Endothelial cell of umbilical vein (primary cell): Measurements from ENCODE around the gene NHS. TPM values are rescaled to one million over a fixed set of nuclear protein-coding genes. Genes with fewer than 3 reads are reported as not detected.

Experiments
- BruUV-seq: library from RNA; stranded (reverse); fragments of 400-500 nt; replicated peaks from 2 replicates; lab custom pipeline; 2021; lab: Mats Ljungman, UMichigan
- CTCF ChIA-PET: fragments of 300-600, 350-600 bp; sonication (Branson Sonifier 250); formaldehyde crosslinking; loops from one replicate; lab custom pipeline; 2021; ENCODE audit warnings: antibody characterized with exemption, inconsistent platforms; lab: Charles Lee
- POLR2A ChIA-PET: fragments of 300-600, 350-600 bp; sonication (Branson Sonifier 250); formaldehyde crosslinking; loops from one replicate; lab custom pipeline; 2021; ENCODE audit warnings: antibody characterized with exemption, inconsistent platforms; lab: Charles Lee
- DNase-seq: peaks from one replicate; pipeline ENCODE4 v3.0.0-alpha.2; 2011; ENCODE audit warnings: low read depth, low spot score
- FAIRE-seq: peaks from 2 replicates; lab custom pipeline; 2011; peaks lifted over from hg19 to GRCh38; lab: Jason Lieb, UNC
- H2AFZ ChIP-seq: 2 replicates; pipeline ENCODE4 v1.6.0; 2012; ENCODE audit warnings: low read depth, low read length, control low read depth, inconsistent platforms
- H3K27ac ChIP-seq: 2 replicates; pipeline ENCODE4 v1.5.1; 2011; ENCODE audit warnings: low read depth, mild to moderate bottlenecking, control low read depth, low read length, moderate library complexity; ENCODE audit not compliant: insufficient read depth
- H3K27me3 ChIP-seq, 2 experiments: 2 replicates each; pipeline versions ENCODE4 v1.6.0 to v1.6.1; 2011; ENCODE audit warnings: low read length in 2 of 2, mixed read lengths in 1 of 2; ENCODE audit not compliant: control insufficient read depth in 2 of 2, insufficient read depth in 2 of 2
- H3K36me3 ChIP-seq, 2 experiments: 2 replicates in 1 of 2; 3 replicates in 1 of 2; pipeline ENCODE4 v1.5.1; 2011; ENCODE audit warnings: low read length in 2 of 2, mild to moderate bottlenecking in 1 of 2, moderate library complexity in 1 of 2; ENCODE audit not compliant: control insufficient read depth in 2 of 2, insufficient read depth in 2 of 2; ENCODE audit errors: extremely low read depth in 1 of 2
- H3K4me1 ChIP-seq: 3 replicates; pipeline ENCODE4 v1.5.1; 2011; ENCODE audit warnings: mild to moderate bottlenecking, low read length; ENCODE audit not compliant: control insufficient read depth, insufficient read depth; ENCODE audit errors: extremely low read depth
- H3K4me2 ChIP-seq: 2 replicates; pipeline ENCODE4 v1.6.1; 2011; ENCODE audit warnings: low read length, control low read depth, mixed read lengths; ENCODE audit not compliant: insufficient read depth
- H3K4me3 ChIP-seq, 3 experiments: fragments of 200-600 bp in 1 of 3; sonication (generic), shearing (Covaris generic) in 1 of 3; replicated peaks in 1 of 3; 2 replicates each; pipeline ENCODE4 v1.5.1; 2011 to 2016; ENCODE audit warnings: control low read depth in 3 of 3, low read length in 3 of 3, mild to moderate bottlenecking in 2 of 3, inconsistent platforms in 1 of 3, low read depth in 1 of 3, moderate library complexity in 1 of 3; ENCODE audit not compliant: insufficient read depth in 1 of 3
- H3K79me2 ChIP-seq: 2 replicates; pipeline ENCODE4 v1.6.0; 2012; ENCODE audit warnings: low read length, inconsistent platforms; ENCODE audit not compliant: control insufficient read depth, insufficient read depth
- H3K9ac ChIP-seq: replicated peaks from 2 replicates; pipeline ENCODE3; 2011; ENCODE audit warnings: low read length, control low read depth; ENCODE audit not compliant: insufficient read depth; ENCODE audit errors: extremely low read depth
- H3K9me1 ChIP-seq: replicated peaks from 3 replicates; pipeline ENCODE4 v1.6.0; 2011; ENCODE audit warnings: mild to moderate bottlenecking, low read length; ENCODE audit not compliant: control insufficient read depth, insufficient read depth; ENCODE audit errors: extremely low read depth
- H3K9me3 ChIP-seq: replicated peaks from 2 replicates; pipeline ENCODE4 v1.5.1; 2012; ENCODE audit warnings: low read length, inconsistent platforms; ENCODE audit not compliant: control insufficient read depth, insufficient read depth
- H4K20me1 ChIP-seq: replicated peaks from 2 replicates; pipeline ENCODE3; 2011; ENCODE audit warnings: mild to moderate bottlenecking, low read length; ENCODE audit not compliant: control insufficient read depth, insufficient read depth; ENCODE audit errors: extremely low read depth
- EZH2 ChIP-seq: IDR thresholded peaks from 2 replicates; pipeline ENCODE4 v1.6.1; 2012; ENCODE audit warnings: borderline replicate concordance, low read depth, mild to moderate bottlenecking, moderate library complexity, low read length, inconsistent platforms; ENCODE audit not compliant: severe bottlenecking
- FOS ChIP-seq: IDR thresholded peaks from 2 replicates; pipeline ENCODE4 v1.6.1; 2011; ENCODE audit warnings: mild to moderate bottlenecking, low read length, moderate library complexity, borderline replicate concordance; ENCODE audit not compliant: insufficient read depth
- GATA2 ChIP-seq: IDR thresholded peaks from 2 replicates; pipeline ENCODE4 v1.7.0; 2011; ENCODE audit warnings: low read depth, mild to moderate bottlenecking, moderate library complexity, mixed read lengths, low read length; ENCODE audit not compliant: insufficient read length, insufficient read depth
- JUN ChIP-seq: IDR thresholded peaks from 2 replicates; pipeline ENCODE4 v1.6.1; 2011; ENCODE audit warnings: borderline replicate concordance, low read depth; ENCODE audit not compliant: insufficient read length, insufficient read depth
- MAX ChIP-seq: IDR thresholded peaks from 2 replicates; pipeline ENCODE4 v1.6.1; 2011; ENCODE audit not compliant: insufficient read depth, insufficient read length
- MYC ChIP-seq: IDR thresholded peaks from one replicate; pipeline ENCODE4 v1.6.1; 2011; ENCODE audit warnings: mild to moderate bottlenecking, low read depth, low read length
- POLR2A ChIP-seq: IDR thresholded peaks from 2 replicates; pipeline ENCODE4 v1.6.1; 2012; ENCODE audit warnings: low read depth, mild to moderate bottlenecking, control low read depth, low read length
- POLR2AphosphoS5 ChIP-seq: IDR thresholded peaks from 2 replicates; pipeline ENCODE4 v1.6.1; 2012; ENCODE audit warnings: low read depth, mild to moderate bottlenecking, control low read depth, low read length, moderate library complexity; ENCODE audit not compliant: insufficient read depth
- dilution Hi-C: fragments of 300-500 bp; cut with MboI; formaldehyde crosslinking; loops from one replicate; pipeline ENCODE4 v1.15.0; 2019; ENCODE audit warnings: low sequenced_read_pairs; ENCODE audit not compliant: extremely low pct_ligation_motif_present
- intact Hi-C: fragments of 100-400 bp; cut with micrococcal nuclease; formaldehyde crosslinking; loops from one replicate; pipeline ENCODE4 v1.10.0; 2022
- polyA plus RNA-seq, 4 experiments: library from polyadenylated mRNA; depleted of rRNA in 3 of 4; stranded (reverse) in 3 of 4; unstranded in 1 of 4; fragments of >200 nt; gene quantifications; 2 replicates each; pipeline versions ENCODE4 v1.2.1 to v1.2.3, GENCODE V29; 2011 to 2012; ENCODE audit warnings: missing spikeins in 1 of 4
- total RNA-seq: library from RNA; stranded (reverse); gene quantifications from 2 replicates; pipeline ENCODE4 v1.2.3, GENCODE V29; 2021
- TF ChIP-seq, protein P1 (sequence below), 2 donors: IDR thresholded peaks; 1 replicate in 1 of 2; 2 replicates in 1 of 2; pipeline ENCODE4 v1.5.1; 2011; ENCODE audit warnings: low read length in 2 of 2, mild to moderate bottlenecking in 2 of 2, moderate library complexity in 2 of 2, control low read depth in 1 of 2, inconsistent platforms in 1 of 2, low read depth in 1 of 2; ENCODE audit not compliant: insufficient read depth in 1 of 2; ENCODE audit errors: extremely low read depth in 1 of 2

NHS gene
- total and polyA plus RNA-seq, 2 donors (not counting 3 experiments of a cell fraction or from before 2014, with no cell fraction given), result 0.07 to 0.46 TPM

- H3K4me1 ChIP-seq, result no peaks in the 10 kb centered on the region
- peak within 1 kb of the TSS; percentile 40 for H2AFZ ChIP-seq
- no peaks in the 10 kb centered on the region for H3K9me3 ChIP-seq
- TF ChIP-seq GATA2 (no peak), POLR2AphosphoS5 (peak; percentile 21)
- peak; percentile 97 for DNase-seq
- peaks cover 18% of the 10 kb centered on the region for H3K79me2 ChIP-seq
- no peaks in the 10 kb centered on the region for H3K27me3 ChIP-seq
- ChIA-PET CTCF (interaction anchor here (0.8 kb wide), 1 partner anchor 12 kb away, joined by 3 read pairs; no protein-coding TSS in a partner anchor), POLR2A (interaction anchor here (0.6 kb wide), 1 partner anchor 958 kb away, joined by 9 read pairs; no protein-coding TSS in a partner anchor)
- intact Hi-C loops (loop anchor here (2.0 to 10.0 kb wide), 4 partner anchors 142 to 1882 kb away; partner anchors contain the start of genes AP1S2, PDHA1 and PHKA2), dilution Hi-C loops (no loop called here)
- H3K4me3 ChIP-seq, result peak within 1 kb of the TSS; percentile 61 to 88 (median 63)
- peak within 1 kb of the TSS; percentile 87 for H3K9ac ChIP-seq
- no peaks in the 10 kb centered on the region for H4K20me1 ChIP-seq
- H3K27ac ChIP-seq, result peak within 1 kb of the TSS; percentile 77
- BruUV-seq, result no TSS peak
- FAIRE-seq, result peak; percentile 99
- no peaks in the 10 kb centered on the region for H3K9me1 ChIP-seq
- H3K36me3 ChIP-seq, result no peaks in the 10 kb centered on the region
- peak within 1 kb of the TSS; percentile 89 for H3K4me2 ChIP-seq
These were observed 362.1 kb downstream of the NHS start, which contains the start of gene SCML1 for GRCh38 chrX:17736856-17737709. Gene SCML1, plus strand, starts transcription at chrX:17737493. Its CDS starts 6,694 bp downstream, at chrX:17744187.

DNA sequence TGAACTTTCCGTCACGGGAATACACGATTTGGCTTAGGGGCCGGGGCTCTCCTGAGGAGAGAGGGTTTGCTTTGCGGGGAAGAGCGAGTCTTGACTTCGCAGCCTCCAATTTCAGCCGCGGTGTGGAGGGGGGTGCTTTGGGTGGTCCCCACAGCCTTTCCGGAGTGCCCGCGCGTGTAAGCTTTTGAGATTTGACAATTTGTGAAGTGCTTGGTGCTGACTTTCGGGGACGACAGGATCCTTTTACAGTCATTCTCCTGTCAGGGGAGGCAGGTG lies 362.6 kb downstream of the NHS start:
- H3K27me3 ChIP-seq, result no peaks in the 10 kb centered on the region
- peak overlapping the region; percentile 27 for H2AFZ ChIP-seq
- intact Hi-C loops, result loop anchor here (2.0 to 10.0 kb wide), 4 partner anchors 143 to 1883 kb away; partner anchors contain the start of genes AP1S2, PDHA1 and PHKA2

More for the DNA sequence above, 362.6 kb downstream of the NHS start:
- H3K4me3 ChIP-seq, result peak overlapping the region; percentile 61 to 88 (median 63)
- ChIA-PET CTCF (interaction anchor here (0.8 to 1.3 kb wide), 3 partner anchors 13 to 1596 kb away, joined by 3 read pairs; no protein-coding TSS in a partner anchor), POLR2A (no interaction called here)
- H3K79me2 ChIP-seq, result peaks cover 18% of the 10 kb centered on the region
- dilution Hi-C loops, result no loop called here
- no peaks in the 10 kb centered on the region for H3K9me1 ChIP-seq
- DNase-seq (peak; percentile 18), FAIRE-seq (no peak)
- TF ChIP-seq GATA2 (no peak), EZH2 (no peak), POLR2A (no peak), POLR2AphosphoS5 (no peak), MYC (no peak), FOS (no peak), JUN (no peak), MAX (no peak)
- TF ChIP-seq, protein P1, sequence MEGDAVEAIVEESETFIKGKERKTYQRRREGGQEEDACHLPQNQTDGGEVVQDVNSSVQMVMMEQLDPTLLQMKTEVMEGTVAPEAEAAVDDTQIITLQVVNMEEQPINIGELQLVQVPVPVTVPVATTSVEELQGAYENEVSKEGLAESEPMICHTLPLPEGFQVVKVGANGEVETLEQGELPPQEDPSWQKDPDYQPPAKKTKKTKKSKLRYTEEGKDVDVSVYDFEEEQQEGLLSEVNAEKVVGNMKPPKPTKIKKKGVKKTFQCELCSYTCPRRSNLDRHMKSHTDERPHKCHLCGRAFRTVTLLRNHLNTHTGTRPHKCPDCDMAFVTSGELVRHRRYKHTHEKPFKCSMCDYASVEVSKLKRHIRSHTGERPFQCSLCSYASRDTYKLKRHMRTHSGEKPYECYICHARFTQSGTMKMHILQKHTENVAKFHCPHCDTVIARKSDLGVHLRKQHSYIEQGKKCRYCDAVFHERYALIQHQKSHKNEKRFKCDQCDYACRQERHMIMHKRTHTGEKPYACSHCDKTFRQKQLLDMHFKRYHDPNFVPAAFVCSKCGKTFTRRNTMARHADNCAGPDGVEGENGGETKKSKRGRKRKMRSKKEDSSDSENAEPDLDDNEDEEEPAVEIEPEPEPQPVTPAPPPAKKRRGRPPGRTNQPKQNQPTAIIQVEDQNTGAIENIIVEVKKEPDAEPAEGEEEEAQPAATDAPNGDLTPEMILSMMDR (IDR thresholded peaks at IDR 0.05; ENCODE audit: extremely low read depth in 1 of 2, insufficient read depth in 1 of 2, low read depth in 1 of 2, low read length in 2 of 2), result no peak
- peak overlapping the region; percentile 87 for H3K9ac ChIP-seq
- H3K27ac ChIP-seq, result peak overlapping the region; percentile 77
- no peaks in the 10 kb centered on the region for H3K4me1 ChIP-seq
- no peaks in the 10 kb centered on the region for H3K36me3 ChIP-seq
- no peaks in the 10 kb centered on the region for H4K20me1 ChIP-seq
- H3K9me3 ChIP-seq, result no peaks in the 10 kb centered on the region
- peak overlapping the region; percentile 89 for H3K4me2 ChIP-seq
- TSS peak; percentile 80 for BruUV-seq
